Stimulated activated naive CD8-positive, alpha-beta T cell treated with anti-CD3 and anti-CD28 coated beads, Interleukin-15, amount 100 ng/mL, for 72 hours (primary cell): ENCODE data around the gene CCDC33.
"Not testable (repeated sequence)": the region's sequence is repeated elsewhere in the genome, so short reads cannot be mapped to it uniquely, and the experiment has no call there.

Source experiments
- ATAC-seq: fragments of 150-1000 bp; cut with Tn5 transposase; 2 replicates; pipeline ENCODE4 v1.10.0; 2021; ENCODE audit warnings: mild to moderate bottlenecking, moderate library complexity
- DNase-seq, 2 donors: peaks; one replicate each; pipeline ENCODE4 v3.0.0; 2021 to 2022
- H3K27ac Mint-ChIP-seq, 2 donors: one replicate each; pipeline ENCODE4 v1.8.0; 2022; ENCODE audit warnings: mild to moderate bottlenecking in 2 of 2, mixed read lengths in 2 of 2, moderate library complexity in 2 of 2
- H3K27me3 Mint-ChIP-seq: one replicate; pipeline ENCODE4 v1.8.0; 2022; ENCODE audit warnings: mixed read lengths
- H3K4me1 Mint-ChIP-seq: one replicate; pipeline ENCODE4 v1.8.0; 2022; ENCODE audit warnings: mild to moderate bottlenecking, mixed read lengths
- H3K4me3 Mint-ChIP-seq, 2 donors: one replicate each; pipeline ENCODE4 v1.8.0; 2022; ENCODE audit warnings: mild to moderate bottlenecking in 2 of 2, mixed read lengths in 2 of 2, moderate library complexity in 1 of 2
- H3K9me3 Mint-ChIP-seq, 2 donors: one replicate each; pipeline ENCODE4 v1.8.0; 2022; ENCODE audit warnings: mixed read lengths in 2 of 2

CCDC33 gene

GRCh38 chr15:74350295-74351275, 114.5 kb downstream of the CCDC33 start:
- H3K4me1 Mint-ChIP-seq, result peaks cover 3% of the 10 kb centered on the region
- ATAC-seq, result no peak

GRCh38 chr15:74351670-74352069, 115.5 kb downstream of the CCDC33 start:
- no peak overlapping the region for H3K27ac Mint-ChIP-seq
- H3K9me3 Mint-ChIP-seq, result peaks cover 0 to 16% of the 10 kb centered on the region in 2 donors
- H3K27me3 Mint-ChIP-seq, result peaks cover 17% of the 10 kb centered on the region
- no peaks in the 10 kb centered on the region for H3K4me1 Mint-ChIP-seq
- no peak for DNase-seq
- H3K4me3 Mint-ChIP-seq, result no peak overlapping the region
- no peak for ATAC-seq

More at GRCh38 chr15:74350295-74351275, 114.5 kb downstream of the CCDC33 start:
- Mint-ChIP-seq H3K27me3 (peaks cover 15% of the 10 kb centered on the region), H3K4me3 (no peak overlapping the region), H3K9me3 (peaks cover 0 to 14% of the 10 kb centered on the region in 2 donors), H3K27ac (no peak overlapping the region)
- no peak for DNase-seq

GRCh38 chr15:74352393-74352910, 116.3 kb downstream of the CCDC33 start:
- Mint-ChIP-seq H3K4me1 (no peaks in the 10 kb centered on the region), H3K27me3 (peaks cover 17% of the 10 kb centered on the region), H3K27ac (no peak overlapping the region), H3K9me3 (peaks cover 0 to 16% of the 10 kb centered on the region in 2 donors), H3K4me3 (no peak overlapping the region)
- ATAC-seq (no peak), DNase-seq (no peak)

GRCh38 chr15:74353992-74354391, 117.9 kb downstream of the CCDC33 start:
- H3K4me3 Mint-ChIP-seq, H3K27ac Mint-ChIP-seq, DNase-seq, ATAC-seq, H3K4me1 Mint-ChIP-seq: not testable (repeated sequence)
- Mint-ChIP-seq H3K9me3 (peaks cover 0 to 16% of the 10 kb centered on the region in 2 donors), H3K27me3 (peaks cover 17% of the 10 kb centered on the region)

GRCh38 chr15:74356050-74356449, 119.9 kb downstream of the CCDC33 start:
- H3K4me3 Mint-ChIP-seq, ATAC-seq, H3K4me1 Mint-ChIP-seq, DNase-seq, H3K27ac Mint-ChIP-seq: not testable (repeated sequence)
- peaks cover 0 to 16% of the 10 kb centered on the region in 2 donors for H3K9me3 Mint-ChIP-seq
- peaks cover 17% of the 10 kb centered on the region for H3K27me3 Mint-ChIP-seq

- H3K27ac Mint-ChIP-seq, H3K4me3 Mint-ChIP-seq, H3K4me1 Mint-ChIP-seq, ATAC-seq, DNase-seq: not testable (repeated sequence)
- Mint-ChIP-seq H3K9me3 (peaks cover 0 to 16% of the 10 kb centered on the region in 2 donors), H3K27me3 (peaks cover 17% of the 10 kb centered on the region)
Observed at GRCh38 chr15:74357514-74357913, 121.4 kb downstream of the CCDC33 start.

- not testable (repeated sequence) for H3K4me1 Mint-ChIP-seq, H3K27ac Mint-ChIP-seq, DNase-seq, ATAC-seq, H3K4me3 Mint-ChIP-seq
- Mint-ChIP-seq H3K9me3 (peaks cover 0 to 14% of the 10 kb centered on the region in 2 donors), H3K27me3 (peaks cover 24% of the 10 kb centered on the region)
Observed at GRCh38 chr15:74359376-74359775, 123.2 kb downstream of the CCDC33 start.

- ATAC-seq, DNase-seq, H3K9me3 Mint-ChIP-seq, H3K27ac Mint-ChIP-seq, H3K4me3 Mint-ChIP-seq: not testable (repeated sequence)
- Mint-ChIP-seq H3K4me1 (peaks cover 16% of the 10 kb centered on the region), H3K27me3 (peaks cover 24% of the 10 kb centered on the region)
Observed at GRCh38 chr15:74360855-74361254, 124.7 kb downstream of the CCDC33 start.

- no peak for ATAC-seq
- H3K27me3 Mint-ChIP-seq, result peaks cover 36% of the 10 kb centered on the region
- H3K9me3 Mint-ChIP-seq, result no peaks in the 10 kb centered on the region
- DNase-seq, result no peak
- H3K27ac Mint-ChIP-seq, result no peak overlapping the region
- H3K4me1 Mint-ChIP-seq, result peaks cover 20% of the 10 kb centered on the region
- H3K4me3 Mint-ChIP-seq, result no peak overlapping the region
Observed at GRCh38 chr15:74362482-74362881, 126.4 kb downstream of the CCDC33 start.

GRCh38 chr15:74364936-74365597, 128.9 kb downstream of the CCDC33 start:
- Mint-ChIP-seq H3K27me3 (peaks cover 59% of the 10 kb centered on the region), H3K4me1 (peaks cover 20% of the 10 kb centered on the region), H3K4me3 (peak overlapping the region; percentile 56 to 74), H3K27ac (no peak overlapping the region), H3K9me3 (no peaks in the 10 kb centered on the region)
- ATAC-seq (peak; percentile 20), DNase-seq (no peak)

GRCh38 chr15:74365598-74366445, 129.7 kb downstream of the CCDC33 start:
- peak in 1 of 2 donors; percentile 43 for DNase-seq

GRCh38 chr15:74367296-74367854, 131.2 kb downstream of the CCDC33 start, which contains the start of gene CYP11A1:
CYP11A1 (minus strand) TSS chr15:74367646; CDS start chr15:74367585, 61 bp downstream.
- Mint-ChIP-seq H3K4me1 (peaks cover 20% of the 10 kb centered on the region), H3K9me3 (no peaks in the 10 kb centered on the region), H3K27ac (no peak within 1 kb of the TSS), H3K27me3 (peaks cover 65% of the 10 kb centered on the region), H3K4me3 (peak within 1 kb of the TSS; percentile 45 to 48)
- no peak for DNase-seq
- no peak for ATAC-seq

More at GRCh38 chr15:74365598-74366445, 129.7 kb downstream of the CCDC33 start:
- ATAC-seq, result peak; percentile 74
- H3K4me3 Mint-ChIP-seq, result peak overlapping the region; percentile 56 to 74
- H3K9me3 Mint-ChIP-seq, result no peaks in the 10 kb centered on the region
- H3K27me3 Mint-ChIP-seq, result peaks cover 65% of the 10 kb centered on the region
- H3K4me1 Mint-ChIP-seq, result peaks cover 20% of the 10 kb centered on the region
- H3K27ac Mint-ChIP-seq, result no peak overlapping the region

- ATAC-seq (no peak), DNase-seq (no peak)
- Mint-ChIP-seq H3K9me3 (no peaks in the 10 kb centered on the region), H3K27ac (no peak overlapping the region), H3K4me3 (no peak overlapping the region), H3K27me3 (peaks cover 69% of the 10 kb centered on the region), H3K4me1 (peaks cover 23% of the 10 kb centered on the region)
Observed at GRCh38 chr15:74368121-74368520, 132.0 kb downstream of the CCDC33 start.

GRCh38 chr15:74369084-74369745, 133.1 kb downstream of the CCDC33 start:
- Mint-ChIP-seq H3K27ac (no peak overlapping the region), H3K27me3 (peaks cover 64% of the 10 kb centered on the region), H3K9me3 (no peaks in the 10 kb centered on the region), H3K4me3 (no peak overlapping the region), H3K4me1 (peaks cover 25% of the 10 kb centered on the region)
- ATAC-seq (no peak), DNase-seq (no peak)
